Fibroblast of skin of abdomen (primary cell): ENCODE measurements around the gene APBB3.

ENCODE experiments used
- DNase-seq: peaks from one replicate; pipeline ENCODE4 v3.0.0-alpha.2; 2013

APBB3 gene

GRCh38 chr5:140574165-140574564 is 9.8 kb upstream of the APBB3 start:
- no peak for DNase-seq

GRCh38 chr5:140573683-140574082 is 9.3 kb upstream of the APBB3 start:
- no peak for DNase-seq

GRCh38 chr5:140571105-140571504 is 6.7 kb upstream of the APBB3 start:
- no peak for DNase-seq

- DNase-seq: no peak
Measured at GRCh38 chr5:140570488-140570887, 6.1 kb upstream of the APBB3 start.

GRCh38 chr5:140570058-140570457 is 5.7 kb upstream of the APBB3 start:
- DNase-seq: no peak

GRCh38 chr5:140569197-140569596 is 4.8 kb upstream of the APBB3 start:
- no peak for DNase-seq

GRCh38 chr5:140568443-140569063 is 4.2 kb upstream of the APBB3 start:
- no peak for DNase-seq

- DNase-seq: no peak
Measured at GRCh38 chr5:140567871-140568270, 3.5 kb upstream of the APBB3 start.

GRCh38 chr5:140567136-140567818 is 2.9 kb upstream of the APBB3 start:
- no peak for DNase-seq

GRCh38 chr5:140566665-140567064 is 2.3 kb upstream of the APBB3 start:
- no peak for DNase-seq

GRCh38 chr5:140565780-140566095 is 1.3 kb upstream of the APBB3 start:
- DNase-seq: no peak

GRCh38 chr5:140565024-140565779 is 804 bp upstream of the APBB3 start:
- no peak for DNase-seq

GRCh38 chr5:140563596-140563995 is 802 bp downstream of the APBB3 start:
- DNase-seq: no peak

- no peak for DNase-seq
Measured at GRCh38 chr5:140561753-140562523, 2.5 kb downstream of the APBB3 start.

GRCh38 chr5:140560227-140560626 is 4.2 kb downstream of the APBB3 start:
- DNase-seq: no peak

- no peak for DNase-seq
Measured at GRCh38 chr5:140558542-140558941, 5.9 kb downstream of the APBB3 start.

- no peak for DNase-seq
Measured at GRCh38 chr5:140557965-140558364, 6.4 kb downstream of the APBB3 start.

GRCh38 chr5:140557136-140557805 is 7.1 kb downstream of the APBB3 start, which contains the start of gene SRA1:
TSS of gene SRA1 (minus strand) at chr5:140557473. CDS start at chr5:140557452, 21 bp downstream.
- DNase-seq: peak; percentile 89

- peak; percentile 28 for DNase-seq
Measured at GRCh38 chr5:140556438-140556837, 8.0 kb downstream of the APBB3 start.

GRCh38 chr5:140555747-140556312 is 8.6 kb downstream of the APBB3 start:
- DNase-seq: no peak

GRCh38 chr5:140554454-140554853 is 9.9 kb downstream of the APBB3 start:
- peak; percentile 29 for DNase-seq

- no peak for DNase-seq
Measured at GRCh38 chr5:140553657-140554056, 10.7 kb downstream of the APBB3 start.
